Neural progenitor cell (in vitro differentiated cells): ENCODE results near the gene PSMD13.

Experiments
- EZH2 ChIP-seq: fragments of 200-600 bp; sonication (generic); IDR thresholded peaks from 2 replicates; pipeline ENCODE4 v1.6.1; 2017; ENCODE audit warnings: antibody characterized with exemption, mild to moderate bottlenecking, moderate library complexity
- TF ChIP-seq, protein P1 (sequence below): fragments of 200-600 bp; sonication (generic); IDR thresholded peaks from 2 replicates; pipeline ENCODE4 v1.5.1; 2017; ENCODE audit warnings: antibody characterized with exemption, mild to moderate bottlenecking

DNA sequence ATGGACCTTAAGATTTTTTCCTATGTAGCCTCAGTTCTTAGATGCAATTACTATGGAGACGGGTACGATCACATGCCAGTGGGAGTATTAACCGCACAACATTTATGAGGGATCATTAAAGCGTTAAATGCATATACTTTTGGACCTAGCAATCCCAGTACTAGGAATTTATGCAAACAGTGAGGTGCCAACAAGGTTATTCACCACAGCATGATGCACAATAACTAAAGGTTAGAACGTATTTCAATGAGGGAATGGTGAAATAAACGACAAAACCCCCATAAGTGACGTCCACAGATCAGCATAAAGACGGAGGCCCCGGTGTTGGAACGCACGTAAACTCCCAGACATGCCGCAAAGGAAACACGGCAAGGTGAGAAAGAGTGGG, 1.2 kb upstream of the PSMD13 start:
- TF ChIP-seq, protein P1, sequence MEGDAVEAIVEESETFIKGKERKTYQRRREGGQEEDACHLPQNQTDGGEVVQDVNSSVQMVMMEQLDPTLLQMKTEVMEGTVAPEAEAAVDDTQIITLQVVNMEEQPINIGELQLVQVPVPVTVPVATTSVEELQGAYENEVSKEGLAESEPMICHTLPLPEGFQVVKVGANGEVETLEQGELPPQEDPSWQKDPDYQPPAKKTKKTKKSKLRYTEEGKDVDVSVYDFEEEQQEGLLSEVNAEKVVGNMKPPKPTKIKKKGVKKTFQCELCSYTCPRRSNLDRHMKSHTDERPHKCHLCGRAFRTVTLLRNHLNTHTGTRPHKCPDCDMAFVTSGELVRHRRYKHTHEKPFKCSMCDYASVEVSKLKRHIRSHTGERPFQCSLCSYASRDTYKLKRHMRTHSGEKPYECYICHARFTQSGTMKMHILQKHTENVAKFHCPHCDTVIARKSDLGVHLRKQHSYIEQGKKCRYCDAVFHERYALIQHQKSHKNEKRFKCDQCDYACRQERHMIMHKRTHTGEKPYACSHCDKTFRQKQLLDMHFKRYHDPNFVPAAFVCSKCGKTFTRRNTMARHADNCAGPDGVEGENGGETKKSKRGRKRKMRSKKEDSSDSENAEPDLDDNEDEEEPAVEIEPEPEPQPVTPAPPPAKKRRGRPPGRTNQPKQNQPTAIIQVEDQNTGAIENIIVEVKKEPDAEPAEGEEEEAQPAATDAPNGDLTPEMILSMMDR, result no peak
- no peak for TF ChIP-seq EZH2
